Astrocyte of the cerebellum (primary cell): Measurements from ENCODE around the gene C1GALT1C1L.
"Not testable (repeated sequence)": the region's sequence is repeated elsewhere in the genome, so short reads cannot be mapped to it uniquely, and the experiment has no call there.

Experiments
- DNase-seq: peaks from one replicate; pipeline ENCODE4 v3.0.0-alpha.2; 2011; ENCODE audit warnings: low read depth
- H3K4me3 ChIP-seq: 2 replicates; pipeline ENCODE4 v1.5.1; 2011; ENCODE audit warnings: mild to moderate bottlenecking, low read depth, low read length, moderate library complexity
- CTCF ChIP-seq: IDR thresholded peaks from 2 replicates; pipeline ENCODE4 v1.5.1; 2012; ENCODE audit warnings: low read length, low read depth, moderate library complexity, mild to moderate bottlenecking; ENCODE audit errors: missing control alignments
- in situ Hi-C: cut with HindIII; loops from 2 replicates; pipeline ENCODE4 v1.10.0; 2017; ENCODE audit warnings: low sequenced_read_pairs

The C1GALT1C1L gene

GRCh38 chr2:43648994-43649701 is 27.1 kb downstream of the C1GALT1C1L start:
- in situ Hi-C loops: no loop called here
- no peak for TF ChIP-seq CTCF
- DNase-seq: no peak
- no peak overlapping the region for H3K4me3 ChIP-seq

GRCh38 chr2:43643680-43644079 is 32.5 kb downstream of the C1GALT1C1L start:
- DNase-seq: no peak
- in situ Hi-C loops: no loop called here
- TF ChIP-seq CTCF: no peak
- H3K4me3 ChIP-seq: no peak overlapping the region

- no peak for TF ChIP-seq CTCF
- no peak overlapping the region for H3K4me3 ChIP-seq
- in situ Hi-C loops: no loop called here
- no peak for DNase-seq
These were observed 33.9 kb downstream of the C1GALT1C1L start for GRCh38 chr2:43642363-43642762.

- peak within 1 kb of the TSS; percentile 81 for H3K4me3 ChIP-seq
- in situ Hi-C loops: no loop called here
- DNase-seq: peak; percentile 70
- no peak for TF ChIP-seq CTCF
These were observed 39.0 kb downstream of the C1GALT1C1L start, which contains the start of gene PLEKHH2 for GRCh38 chr2:43637030-43637803. TSS of gene PLEKHH2 (plus strand) at chr2:43637260. CDS start at chr2:43644674, 7,414 bp downstream.

GRCh38 chr2:43636621-43637020 is 39.6 kb downstream of the C1GALT1C1L start:
- no peak for TF ChIP-seq CTCF
- H3K4me3 ChIP-seq: peak overlapping the region; percentile 81
- DNase-seq: no peak
- in situ Hi-C loops: no loop called here

- in situ Hi-C loops, H3K4me3 ChIP-seq, DNase-seq: not testable (repeated sequence)
These were observed 40.1 kb downstream of the C1GALT1C1L start for GRCh38 chr2:43636153-43636552.
